ENCODE measurements around the gene NCEH1. TPM values are rescaled to one million over a fixed set of nuclear protein-coding genes. Genes with fewer than 3 reads are reported as not detected.
"Not testable (repeated sequence)": the region's sequence is repeated elsewhere in the genome, so short reads cannot be mapped to it uniquely, and the experiment has no call there.

The NCEH1 gene
- total RNA-seq, 2 experiments from 2014 or later, result 5.8 to 6.8 TPM

GRCh38 chr3:172722536-172723040 is 11.7 kb upstream of the NCEH1 start:
- ATAC-seq (ENCODE audit: low read depth); H3K4me3 Mint-ChIP-seq; H3K9me3 Mint-ChIP-seq; H3K27ac Mint-ChIP-seq; H3K4me1 Mint-ChIP-seq; H3K36me3 Mint-ChIP-seq; POLR2A ChIA-PET; DNase-seq: not testable (repeated sequence)
- peaks cover 17% of the 10 kb centered on the region for H3K27me3 Mint-ChIP-seq

- ATAC-seq (ENCODE audit: low read depth) (peak; percentile 42), DNase-seq (no peak)
- Mint-ChIP-seq H3K27ac (no peak overlapping the region), H3K36me3 (no peaks in the 10 kb centered on the region), H3K4me1 (no peaks in the 10 kb centered on the region), H3K9me3 (peaks cover 4% of the 10 kb centered on the region), H3K27me3 (peaks cover 24% of the 10 kb centered on the region), H3K4me3 (no peak overlapping the region)
- POLR2A ChIA-PET, result no interaction called here
Measured at GRCh38 chr3:172717493-172718088, 6.7 kb upstream of the NCEH1 start.

GRCh38 chr3:172716476-172716875 is 5.6 kb upstream of the NCEH1 start:
- POLR2A ChIA-PET, result interaction anchor here (0.6 kb wide), 1 partner anchor 1318 kb away, joined by 4 read pairs; no protein-coding TSS in a partner anchor
- H3K4me3 Mint-ChIP-seq, result no peak overlapping the region
- no peaks in the 10 kb centered on the region for H3K36me3 Mint-ChIP-seq
- H3K9me3 Mint-ChIP-seq, result peaks cover 4% of the 10 kb centered on the region
- peaks cover 22% of the 10 kb centered on the region for H3K27me3 Mint-ChIP-seq
- DNase-seq (no peak), ATAC-seq (ENCODE audit: low read depth) (no peak)
- H3K27ac Mint-ChIP-seq, result no peak overlapping the region
- no peaks in the 10 kb centered on the region for H3K4me1 Mint-ChIP-seq

GRCh38 chr3:172713316-172713715 is 2.4 kb upstream of the NCEH1 start:
- Mint-ChIP-seq H3K4me1 (peaks cover 16% of the 10 kb centered on the region), H3K4me3 (no peak overlapping the region), H3K36me3 (no peaks in the 10 kb centered on the region), H3K9me3 (no peaks in the 10 kb centered on the region), H3K27ac (no peak overlapping the region), H3K27me3 (peaks cover 14% of the 10 kb centered on the region)
- DNase-seq (no peak), ATAC-seq (ENCODE audit: low read depth) (no peak)
- POLR2A ChIA-PET, result no interaction called here

- Mint-ChIP-seq H3K36me3 (no peaks in the 10 kb centered on the region), H3K4me1 (peaks cover 16% of the 10 kb centered on the region), H3K9me3 (no peaks in the 10 kb centered on the region), H3K27ac (peak overlapping the region; percentile 78), H3K4me3 (peak overlapping the region; percentile 93), H3K27me3 (peaks cover 14% of the 10 kb centered on the region)
- DNase-seq (no peak), ATAC-seq (ENCODE audit: low read depth) (no peak)
- POLR2A ChIA-PET, result interaction anchor here (0.8 to 1.8 kb wide), 4 partner anchors 10 to 39 kb away, joined by 3 to 8 read pairs (median 4); partner anchors contain the start of gene ECT2
Measured at GRCh38 chr3:172711454-172711795, 558 bp upstream of the NCEH1 start.

GRCh38 chr3:172709774-172710663 is 848 bp downstream of the NCEH1 start:
- Mint-ChIP-seq H3K4me3 (peak overlapping the region; percentile 93), H3K27ac (peak overlapping the region; percentile 78), H3K9me3 (no peaks in the 10 kb centered on the region), H3K4me1 (peaks cover 16% of the 10 kb centered on the region), H3K36me3 (no peaks in the 10 kb centered on the region), H3K27me3 (peaks cover 14% of the 10 kb centered on the region)
- ATAC-seq (ENCODE audit: low read depth) (peak; percentile 3), DNase-seq (peak; percentile 28)
- POLR2A ChIA-PET, result interaction anchor here (1.1 to 1.8 kb wide), 3 partner anchors 13 to 40 kb away, joined by 3 to 8 read pairs (median 4); partner anchors contain the start of gene ECT2

GRCh38 chr3:172708921-172709773 is 1.7 kb downstream of the NCEH1 start:
- peaks cover 13% of the 10 kb centered on the region for H3K27me3 Mint-ChIP-seq
- POLR2A ChIA-PET, result interaction anchor here (1.1 kb wide), 1 partner anchor 13 kb away, joined by 3 read pairs; no protein-coding TSS in a partner anchor
- peaks cover 16% of the 10 kb centered on the region for H3K4me1 Mint-ChIP-seq
- no peaks in the 10 kb centered on the region for H3K9me3 Mint-ChIP-seq
- no peak for ATAC-seq (ENCODE audit: low read depth)
- no peaks in the 10 kb centered on the region for H3K36me3 Mint-ChIP-seq
- H3K4me3 Mint-ChIP-seq, result peak overlapping the region; percentile 93
- DNase-seq, result no peak
- H3K27ac Mint-ChIP-seq, result no peak overlapping the region

GRCh38 chr3:172707967-172708366 is 2.9 kb downstream of the NCEH1 start:
- DNase-seq, result no peak
- no peaks in the 10 kb centered on the region for H3K36me3 Mint-ChIP-seq
- H3K4me3 Mint-ChIP-seq, result no peak overlapping the region
- POLR2A ChIA-PET, result no interaction called here
- H3K27ac Mint-ChIP-seq, result no peak overlapping the region
- H3K27me3 Mint-ChIP-seq, result peaks cover 1% of the 10 kb centered on the region
- no peaks in the 10 kb centered on the region for H3K9me3 Mint-ChIP-seq
- H3K4me1 Mint-ChIP-seq, result peaks cover 16% of the 10 kb centered on the region
- no peak for ATAC-seq (ENCODE audit: low read depth)

GRCh38 chr3:172707030-172707429 is 3.8 kb downstream of the NCEH1 start:
- POLR2A ChIA-PET, result interaction anchor here (0.6 kb wide), 1 partner anchor 10 kb away, joined by 3 read pairs; no protein-coding TSS in a partner anchor
- Mint-ChIP-seq H3K9me3 (no peaks in the 10 kb centered on the region), H3K27me3 (no peaks in the 10 kb centered on the region), H3K36me3 (no peaks in the 10 kb centered on the region), H3K27ac (no peak overlapping the region), H3K4me3 (no peak overlapping the region), H3K4me1 (peaks cover 17% of the 10 kb centered on the region)
- ATAC-seq (ENCODE audit: low read depth) (no peak), DNase-seq (no peak)

- DNase-seq, result no peak
- POLR2A ChIA-PET, result no interaction called here
- Mint-ChIP-seq H3K27ac (no peak overlapping the region), H3K9me3 (no peaks in the 10 kb centered on the region), H3K27me3 (no peaks in the 10 kb centered on the region), H3K4me3 (no peak overlapping the region), H3K4me1 (peaks cover 19% of the 10 kb centered on the region), H3K36me3 (peaks cover 3% of the 10 kb centered on the region)
- no peak for ATAC-seq (ENCODE audit: low read depth)
Measured at GRCh38 chr3:172705170-172705569, 5.7 kb downstream of the NCEH1 start.

GRCh38 chr3:172704001-172704400 is 6.9 kb downstream of the NCEH1 start:
- Mint-ChIP-seq H3K27me3 (no peaks in the 10 kb centered on the region), H3K36me3 (peaks cover 3% of the 10 kb centered on the region), H3K27ac (no peak overlapping the region), H3K4me1 (peaks cover 8% of the 10 kb centered on the region), H3K4me3 (no peak overlapping the region), H3K9me3 (no peaks in the 10 kb centered on the region)
- ATAC-seq (ENCODE audit: low read depth) (no peak), DNase-seq (no peak)
- POLR2A ChIA-PET, result no interaction called here

GRCh38 chr3:172702731-172703130 is 8.1 kb downstream of the NCEH1 start:
- H3K4me1 Mint-ChIP-seq; H3K27ac Mint-ChIP-seq; DNase-seq; ATAC-seq (ENCODE audit: low read depth); H3K9me3 Mint-ChIP-seq; H3K4me3 Mint-ChIP-seq; POLR2A ChIA-PET; H3K27me3 Mint-ChIP-seq; H3K36me3 Mint-ChIP-seq: not testable (repeated sequence)

GRCh38 chr3:172702256-172702655 is 8.6 kb downstream of the NCEH1 start:
- H3K4me3 Mint-ChIP-seq, result no peak overlapping the region
- POLR2A ChIA-PET, result no interaction called here

More at GRCh38 chr3:172702256-172702655, 8.6 kb downstream of the NCEH1 start:
- Mint-ChIP-seq H3K36me3 (peaks cover 6% of the 10 kb centered on the region), H3K27me3 (no peaks in the 10 kb centered on the region), H3K4me1 (peaks cover 7% of the 10 kb centered on the region), H3K9me3 (no peaks in the 10 kb centered on the region), H3K27ac (no peak overlapping the region)
- no peak for ATAC-seq (ENCODE audit: low read depth)
- no peak for DNase-seq
